OCI-LY7 (cell line): ENCODE data around the gene TTLL1. TPM values are rescaled to one million over a fixed set of nuclear protein-coding genes. Genes with fewer than 3 reads are reported as not detected.

ENCODE experiments used
- BruUV-seq: library from RNA; stranded (reverse); fragments of 400-500 nt; replicated peaks from 2 replicates; lab custom pipeline; 2021; lab: Mats Ljungman, UMichigan
- CTCF ChIA-PET: fragments of 300-600 bp; sonication (Branson Sonifier 250); formaldehyde crosslinking; loops from one replicate; lab custom pipeline; 2022; ENCODE audit warnings: antibody characterized with exemption; ENCODE audit not compliant: unreplicated experiment; lab: Charles Lee
- POLR2A ChIA-PET: fragments of 300-600 bp; sonication (Branson Sonifier 250); formaldehyde crosslinking; loops from one replicate; lab custom pipeline; 2022; ENCODE audit warnings: antibody characterized with exemption; lab: Charles Lee
- DNase-seq: peaks from one replicate; pipeline ENCODE4 v3.0.0-alpha.2; 2015; ENCODE audit warnings: low spot score
- H2AFZ ChIP-seq: fragments of 200-600 bp; sonication (generic), shearing (Covaris generic); 2 replicates; pipeline ENCODE4 v1.6.1; 2014; ENCODE audit warnings: mild to moderate bottlenecking, antibody characterized with exemption, low read length, moderate library complexity
- H3K27ac ChIP-seq: fragments of 200-600 bp; sonication (generic); 2 replicates; pipeline ENCODE4 v1.5.1; 2014; ENCODE audit warnings: mixed run types, low read depth, mild to moderate bottlenecking, moderate library complexity, low read length, inconsistent platforms; ENCODE audit not compliant: poor library complexity, severe bottlenecking
- H3K36me3 ChIP-seq: fragments of 200-600 bp; sonication (generic); 2 replicates; pipeline ENCODE4 v1.6.1; 2014; ENCODE audit warnings: mild to moderate bottlenecking, antibody characterized with exemption, low read length, moderate library complexity, mixed read lengths; ENCODE audit not compliant: insufficient read depth
- H3K4me1 ChIP-seq: fragments of 200-600 bp; sonication (generic); 2 replicates; pipeline ENCODE4 v1.5.1; 2014; ENCODE audit warnings: mild to moderate bottlenecking, low read length; ENCODE audit not compliant: insufficient read depth, poor library complexity, severe bottlenecking
- H3K4me2 ChIP-seq: fragments of 200-600 bp; sonication (generic); 2 replicates; pipeline ENCODE4 v1.6.1; 2014; ENCODE audit warnings: mild to moderate bottlenecking, low read length
- H3K4me3 ChIP-seq: fragments of 200-600 bp; sonication (generic); 2 replicates; pipeline ENCODE4 v1.5.1; 2014; ENCODE audit warnings: mild to moderate bottlenecking, low read depth, low read length; ENCODE audit not compliant: poor library complexity, severe bottlenecking
- H3K79me2 ChIP-seq: fragments of 200-600 bp; sonication (generic); 2 replicates; pipeline ENCODE4 v1.6.1; 2016; ENCODE audit warnings: low read depth, mild to moderate bottlenecking, low read length, moderate library complexity, mixed read lengths; ENCODE audit not compliant: insufficient read depth
- H3K9me2 ChIP-seq: fragments of 200-600 bp; sonication (generic); 2 replicates; pipeline ENCODE4 v1.6.1; 2016; ENCODE audit warnings: mild to moderate bottlenecking, low read length, mixed read lengths; ENCODE audit not compliant: insufficient read depth
- H3K9me3 ChIP-seq: fragments of 200-600 bp; sonication (generic); 2 replicates; pipeline ENCODE4 v1.6.1; 2014; ENCODE audit warnings: mild to moderate bottlenecking, mixed run types, low read length, mixed read lengths
- H4K20me1 ChIP-seq: fragments of 200-600 bp; sonication (generic); 2 replicates; pipeline ENCODE4 v1.6.1; 2014; ENCODE audit warnings: mild to moderate bottlenecking, antibody characterized with exemption, low read length, moderate library complexity, mixed read lengths; ENCODE audit not compliant: insufficient read depth
- EZH2phosphoT487 ChIP-seq: fragments of 200-600 bp; sonication (generic); IDR thresholded peaks from 2 replicates; pipeline ENCODE4 v1.6.1; 2018; ENCODE audit warnings: low read depth, borderline replicate concordance, mild to moderate bottlenecking, mixed run types, antibody characterized with exemption, low read length, moderate library complexity, mixed read lengths
- intact Hi-C: fragments of 100-400 bp; cut with micrococcal nuclease; formaldehyde crosslinking; loops from one replicate; pipeline ENCODE4 v1.10.0; 2022; ENCODE audit not compliant: unreplicated experiment
- total RNA-seq, 2 experiments: library from RNA; depleted of rRNA in 1 of 2; stranded (reverse); fragments of >200 nt in 1 of 2; shearing (Covaris generic) in 1 of 2; gene quantifications; 2 replicates each; pipeline ENCODE4 v1.2.3, GENCODE V29; 2014 to 2022
- TF ChIP-seq, protein P1 (sequence below): fragments of 200-600 bp; sonication (generic); conservative IDR thresholded peaks from 2 replicates; pipeline ENCODE4 v1.5.1; 2014; ENCODE audit warnings: mild to moderate bottlenecking, antibody characterized with exemption, low read length, moderate library complexity, mixed read lengths

Gene TTLL1
- total RNA-seq, 2 experiments from 2014 or later = 5.8 to 7.1 TPM

DNA sequence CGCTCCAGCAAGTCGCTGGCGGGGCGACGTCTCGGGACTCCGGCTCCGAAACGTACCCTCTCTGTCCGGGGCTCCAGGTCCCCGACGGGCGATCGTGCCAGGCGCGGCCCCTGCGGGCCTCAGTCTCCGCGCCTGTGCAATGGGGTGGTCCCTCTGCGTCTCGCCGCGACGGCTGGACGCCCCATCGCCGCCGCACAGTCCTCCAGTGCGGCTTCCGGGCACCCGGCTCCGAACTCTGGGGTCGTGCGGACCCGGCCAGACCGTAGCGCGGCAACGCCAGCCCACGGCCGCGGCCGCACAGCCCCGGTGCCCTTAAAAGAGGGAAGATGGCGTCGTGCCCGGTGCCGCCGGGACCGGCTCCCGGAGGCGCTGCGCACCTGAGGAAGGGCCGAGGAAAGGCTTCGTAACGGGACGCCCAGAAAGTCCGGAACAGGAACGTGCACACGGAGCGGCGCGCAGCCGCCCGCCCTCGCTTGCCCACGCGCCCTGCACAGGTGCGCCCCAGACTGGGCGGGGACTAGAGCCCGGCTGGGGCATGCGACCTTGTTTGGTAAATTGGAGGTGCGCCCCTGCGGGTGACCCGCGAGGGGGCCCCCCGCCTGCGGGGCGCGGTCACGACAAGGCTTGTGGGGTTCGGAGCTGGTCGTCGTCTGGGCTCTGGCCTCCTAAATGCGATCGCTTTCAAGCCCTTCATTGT lies 21.9 kb upstream of the TTLL1 start:
- Histone ChIP-seq H3K9me2 (no peaks in the 10 kb centered on the region), H3K9me3 (no peaks in the 10 kb centered on the region), H3K4me2 (peak overlapping the region; percentile 89), H3K4me1 (peaks cover 57% of the 10 kb centered on the region), H3K27ac (peak overlapping the region; percentile 96), H4K20me1 (no peaks in the 10 kb centered on the region), H3K4me3 (peak overlapping the region; percentile 97), H2AFZ (no peak overlapping the region), H3K36me3 (peaks cover 43% of the 10 kb centered on the region), H3K79me2 (peaks cover 49% of the 10 kb centered on the region)
- POLR2A ChIA-PET = interaction anchor here (0.6 to 1.3 kb wide), 5 partner anchors 9 to 251 kb away, joined by 3 to 4 read pairs (median 3); no protein-coding TSS in a partner anchor
- TF ChIP-seq, protein P1, sequence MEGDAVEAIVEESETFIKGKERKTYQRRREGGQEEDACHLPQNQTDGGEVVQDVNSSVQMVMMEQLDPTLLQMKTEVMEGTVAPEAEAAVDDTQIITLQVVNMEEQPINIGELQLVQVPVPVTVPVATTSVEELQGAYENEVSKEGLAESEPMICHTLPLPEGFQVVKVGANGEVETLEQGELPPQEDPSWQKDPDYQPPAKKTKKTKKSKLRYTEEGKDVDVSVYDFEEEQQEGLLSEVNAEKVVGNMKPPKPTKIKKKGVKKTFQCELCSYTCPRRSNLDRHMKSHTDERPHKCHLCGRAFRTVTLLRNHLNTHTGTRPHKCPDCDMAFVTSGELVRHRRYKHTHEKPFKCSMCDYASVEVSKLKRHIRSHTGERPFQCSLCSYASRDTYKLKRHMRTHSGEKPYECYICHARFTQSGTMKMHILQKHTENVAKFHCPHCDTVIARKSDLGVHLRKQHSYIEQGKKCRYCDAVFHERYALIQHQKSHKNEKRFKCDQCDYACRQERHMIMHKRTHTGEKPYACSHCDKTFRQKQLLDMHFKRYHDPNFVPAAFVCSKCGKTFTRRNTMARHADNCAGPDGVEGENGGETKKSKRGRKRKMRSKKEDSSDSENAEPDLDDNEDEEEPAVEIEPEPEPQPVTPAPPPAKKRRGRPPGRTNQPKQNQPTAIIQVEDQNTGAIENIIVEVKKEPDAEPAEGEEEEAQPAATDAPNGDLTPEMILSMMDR = peak; percentile 50; the same call in 1 of the 2 replicates
- no peak for TF ChIP-seq EZH2phosphoT487
- CTCF ChIA-PET = interaction anchor here (0.5 kb wide), 1 partner anchor 44 kb away, joined by 5 read pairs; no protein-coding TSS in a partner anchor
- BruUV-seq = no TSS peak
- peak; percentile 89 for DNase-seq
- intact Hi-C loops = loop anchor here (1.0 to 2.0 kb wide), 3 partner anchors 22 to 76 kb away; partner anchors contain the start of genes TTLL1 and TTLL12

DNA sequence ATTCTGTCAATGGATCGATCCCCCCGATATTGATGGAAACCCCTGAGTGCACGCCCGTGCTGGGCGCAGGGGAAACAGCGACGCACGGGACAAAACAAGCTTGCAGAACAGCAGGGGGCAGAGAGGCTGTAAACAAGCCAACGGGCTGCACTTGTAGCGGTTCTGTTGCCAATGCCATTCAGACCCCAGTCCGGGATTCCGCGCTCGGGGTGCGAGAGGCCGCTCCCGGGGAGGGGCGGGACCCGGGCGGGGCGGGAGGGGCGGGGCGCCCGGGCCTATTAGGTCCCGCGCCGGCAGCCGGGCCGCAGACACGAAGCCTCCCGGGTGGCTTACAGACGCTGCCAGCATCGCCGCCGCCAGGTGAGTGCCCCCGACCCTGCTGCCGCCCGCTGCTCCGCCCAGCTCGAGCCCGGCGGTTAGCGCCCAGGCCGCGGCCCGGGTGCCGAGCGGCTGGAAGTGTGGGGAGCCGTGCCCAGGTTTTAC lies 21.3 kb upstream of the TTLL1 start, which contains the start of gene BIK:
BIK (plus strand) TSS at position 307 of the 483 bp plus-strand sequence. CDS start 13,273 bp downstream, outside the sequence.
- intact Hi-C loops = loop anchor here (2.0 kb wide), 1 partner anchor 22 kb away; the partner anchor contains the start of gene TTLL1
- BruUV-seq = no TSS peak
- H4K20me1 ChIP-seq = no peaks in the 10 kb centered on the region
- peaks cover 48% of the 10 kb centered on the region for H3K79me2 ChIP-seq
- ChIA-PET POLR2A (interaction anchor here (0.6 to 1.3 kb wide), 2 partner anchors 22 to 1160 kb away, joined by 3 read pairs; no protein-coding TSS in a partner anchor), CTCF (no interaction called here)
- peaks cover 41% of the 10 kb centered on the region for H3K36me3 ChIP-seq
- H3K27ac ChIP-seq = peak within 1 kb of the TSS; percentile 96
- H2AFZ ChIP-seq = no peak within 1 kb of the TSS
- no peaks in the 10 kb centered on the region for H3K9me3 ChIP-seq
- peaks cover 51% of the 10 kb centered on the region for H3K4me1 ChIP-seq
- DNase-seq = peak; percentile 94
- TF ChIP-seq, protein P1 = peak; percentile 75
- no peak for TF ChIP-seq EZH2phosphoT487
- H3K4me3 ChIP-seq = peak within 1 kb of the TSS; percentile 97
- H3K9me2 ChIP-seq = no peaks in the 10 kb centered on the region
- peak within 1 kb of the TSS; percentile 89 for H3K4me2 ChIP-seq
